ENCODE measurements around the gene EIF2A. TPM values are rescaled to one million over a fixed set of nuclear protein-coding genes. Genes with fewer than 3 reads are reported as not detected.

Gene EIF2A
- total and polyA plus RNA-seq, 11 donors, result 44.3 to 112 (median 68.0) TPM

GRCh38 chr3:150556792-150557191 lies 10.2 kb downstream of the EIF2A start:
- DNase-seq (no peak), ATAC-seq (no peak)
- TF ChIP-seq POLR2A (IDR thresholded peaks at IDR 0.05) (no peak), CTCF (IDR thresholded peaks at IDR 0.05) (no peak)
- Histone ChIP-seq H3K27ac (no peak overlapping the region), H3K36me3 (peaks cover 0 to 93% (median 57%) of the 10 kb centered on the region in 9 donors), H3K27me3 (no peaks in the 10 kb centered on the region), H3K4me1 (peaks cover 0 to 18% (median 1%) of the 10 kb centered on the region in 12 donors), H3K4me3 (no peak overlapping the region), H3K9me3 (no peaks in the 10 kb centered on the region)
- intact Hi-C loops (cut with DNase I), result no loop called here
- WGBS, 4 donors, result 57 to 65% (median 62%) methylated on average over 2 of the region's 2 CpGs

DNA sequence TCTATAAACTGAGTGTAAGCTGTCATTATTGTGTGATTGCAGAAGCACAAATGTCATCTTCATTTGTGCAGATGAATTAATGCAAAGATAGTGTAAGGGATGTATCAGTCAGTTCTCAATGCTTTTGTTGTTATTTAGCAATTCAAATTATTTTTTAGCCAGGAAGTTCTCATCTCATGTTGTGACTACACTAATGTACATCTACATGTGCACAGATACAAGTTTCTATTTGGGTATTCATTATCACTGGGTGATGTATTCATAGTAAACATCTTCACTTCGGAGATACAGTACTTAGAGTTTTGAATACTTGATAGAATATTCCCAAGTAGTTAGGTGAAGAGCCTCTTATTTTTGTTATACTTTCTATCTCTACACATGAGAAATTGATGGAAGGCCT lies 11.1 kb downstream of the EIF2A start:
- peaks cover 0 to 89% (median 54%) of the 10 kb centered on the region in 9 donors for H3K36me3 ChIP-seq
- no peaks in the 10 kb centered on the region for H3K9me3 ChIP-seq
- no peak for TF ChIP-seq POLR2A (IDR thresholded peaks at IDR 0.05)
- no peak for TF ChIP-seq CTCF (IDR thresholded peaks at IDR 0.05)
- ATAC-seq (no peak), DNase-seq (no peak)
- intact Hi-C loops (cut with DNase I), result no loop called here
- WGBS, 4 donors, result 41 to 65% (median 48%) methylated on average over 1 of the region's 1 CpG
- H3K4me1 ChIP-seq, result peaks cover 0 to 18% (median 1%) of the 10 kb centered on the region in 12 donors
- H3K27ac ChIP-seq, result no peak overlapping the region
- H3K27me3 ChIP-seq, result no peaks in the 10 kb centered on the region
- no peak overlapping the region for H3K4me3 ChIP-seq

DNA sequence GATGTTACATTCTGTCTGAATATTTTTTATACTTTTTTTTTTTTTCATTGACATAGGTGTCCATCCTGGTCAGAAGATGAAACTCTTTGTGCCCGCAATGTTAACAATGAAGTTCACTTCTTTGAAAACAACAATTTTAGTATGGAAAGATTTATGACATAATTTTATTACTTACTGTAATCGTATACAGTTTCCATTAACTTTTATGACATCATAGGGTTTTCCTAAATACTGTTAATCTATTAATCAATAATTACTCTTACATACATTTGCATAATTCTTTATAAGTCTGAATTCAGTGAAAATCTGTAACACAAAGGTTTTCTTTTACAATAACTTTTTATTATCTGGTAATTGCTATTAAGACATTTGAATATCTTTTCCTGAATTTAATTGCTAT lies 17.7 kb downstream of the EIF2A start:
- H3K36me3 ChIP-seq, result peaks cover 2 to 89% (median 67%) of the 10 kb centered on the region in 9 donors
- no peaks in the 10 kb centered on the region for H3K9me3 ChIP-seq
- no peaks in the 10 kb centered on the region for H3K4me1 ChIP-seq
- no peak for ATAC-seq
- H3K27ac ChIP-seq, result no peak overlapping the region
- intact Hi-C loops (cut with DNase I), result no loop called here
- TF ChIP-seq POLR2A (IDR thresholded peaks at IDR 0.05) (no peak), CTCF (IDR thresholded peaks at IDR 0.05) (no peak)
- H3K27me3 ChIP-seq, result no peaks in the 10 kb centered on the region
- no peak overlapping the region for H3K4me3 ChIP-seq
- WGBS, 4 donors, result 81 to 98% (median 90%) methylated on average over 2 of the region's 2 CpGs
- DNase-seq, result no peak

DNA sequence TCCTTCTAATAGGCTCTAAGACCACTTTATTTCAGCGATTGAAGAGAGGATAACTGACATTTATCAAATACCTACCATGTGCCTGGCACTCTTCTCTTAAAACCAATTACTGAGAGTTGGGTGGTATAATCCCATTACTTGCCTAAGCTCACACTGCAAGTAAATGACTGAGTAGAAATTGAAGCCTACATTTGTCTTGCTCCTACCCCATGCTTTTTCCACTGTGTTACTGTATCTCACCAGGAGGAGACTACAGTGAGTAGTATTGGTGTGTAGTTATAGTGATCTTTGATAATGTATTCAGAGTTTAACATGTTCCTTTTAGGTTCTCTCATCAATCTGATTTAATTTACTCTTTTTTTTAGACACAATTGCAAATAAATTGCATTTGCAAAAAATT lies 20.7 kb downstream of the EIF2A start:
- no peak for ATAC-seq
- no peaks in the 10 kb centered on the region for H3K9me3 ChIP-seq
- 82 to 92% (median 86%) methylated on average over 1 of the region's 1 CpG for WGBS, 4 donors

More for the DNA sequence above, 20.7 kb downstream of the EIF2A start:
- no peak overlapping the region for H3K27ac ChIP-seq
- no peaks in the 10 kb centered on the region for H3K4me1 ChIP-seq
- DNase-seq, result no peak
- H3K4me3 ChIP-seq, result no peak overlapping the region
- TF ChIP-seq CTCF (IDR thresholded peaks at IDR 0.05) (no peak), POLR2A (IDR thresholded peaks at IDR 0.05) (no peak)
- H3K36me3 ChIP-seq, result peaks cover 2 to 100% (median 95%) of the 10 kb centered on the region in 9 donors
- H3K27me3 ChIP-seq, result no peaks in the 10 kb centered on the region
- intact Hi-C loops (cut with DNase I), result no loop called here

All from heart left ventricle (tissue), 16 donors.